ENCODE measurements around the gene KIF19. TPM values are rescaled to one million over a fixed set of nuclear protein-coding genes. Genes with fewer than 3 reads are reported as not detected.

KIF19 gene
- total RNA-seq, 1 donor from 2014 or later = 80.8 TPM

- H3K9me3 Mint-ChIP-seq (ENCODE audit: unreplicated experiment) = peaks cover 16% of the 10 kb centered on the region
- H3K36me3 Mint-ChIP-seq (ENCODE audit: unreplicated experiment) = peaks cover 5% of the 10 kb centered on the region
- peaks cover 27% of the 10 kb centered on the region for H3K27me3 Mint-ChIP-seq (ENCODE audit: unreplicated experiment)
- TF ChIP-seq, protein P1, sequence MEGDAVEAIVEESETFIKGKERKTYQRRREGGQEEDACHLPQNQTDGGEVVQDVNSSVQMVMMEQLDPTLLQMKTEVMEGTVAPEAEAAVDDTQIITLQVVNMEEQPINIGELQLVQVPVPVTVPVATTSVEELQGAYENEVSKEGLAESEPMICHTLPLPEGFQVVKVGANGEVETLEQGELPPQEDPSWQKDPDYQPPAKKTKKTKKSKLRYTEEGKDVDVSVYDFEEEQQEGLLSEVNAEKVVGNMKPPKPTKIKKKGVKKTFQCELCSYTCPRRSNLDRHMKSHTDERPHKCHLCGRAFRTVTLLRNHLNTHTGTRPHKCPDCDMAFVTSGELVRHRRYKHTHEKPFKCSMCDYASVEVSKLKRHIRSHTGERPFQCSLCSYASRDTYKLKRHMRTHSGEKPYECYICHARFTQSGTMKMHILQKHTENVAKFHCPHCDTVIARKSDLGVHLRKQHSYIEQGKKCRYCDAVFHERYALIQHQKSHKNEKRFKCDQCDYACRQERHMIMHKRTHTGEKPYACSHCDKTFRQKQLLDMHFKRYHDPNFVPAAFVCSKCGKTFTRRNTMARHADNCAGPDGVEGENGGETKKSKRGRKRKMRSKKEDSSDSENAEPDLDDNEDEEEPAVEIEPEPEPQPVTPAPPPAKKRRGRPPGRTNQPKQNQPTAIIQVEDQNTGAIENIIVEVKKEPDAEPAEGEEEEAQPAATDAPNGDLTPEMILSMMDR (IDR thresholded peaks at IDR 0.05; ENCODE audit: partially characterized antibody, unreplicated experiment) = no peak
- DNase-seq = no peak
- H3K4me3 Mint-ChIP-seq (ENCODE audit: unreplicated experiment) = no peak overlapping the region
- H3K4me1 Mint-ChIP-seq (ENCODE audit: low read depth, unreplicated experiment) = peaks cover 10% of the 10 kb centered on the region
- no peak overlapping the region for H3K27ac Mint-ChIP-seq (ENCODE audit: unreplicated experiment)
Measured at GRCh38 chr17:74350486-74350885, 24.5 kb downstream of the KIF19 start.

DNA sequence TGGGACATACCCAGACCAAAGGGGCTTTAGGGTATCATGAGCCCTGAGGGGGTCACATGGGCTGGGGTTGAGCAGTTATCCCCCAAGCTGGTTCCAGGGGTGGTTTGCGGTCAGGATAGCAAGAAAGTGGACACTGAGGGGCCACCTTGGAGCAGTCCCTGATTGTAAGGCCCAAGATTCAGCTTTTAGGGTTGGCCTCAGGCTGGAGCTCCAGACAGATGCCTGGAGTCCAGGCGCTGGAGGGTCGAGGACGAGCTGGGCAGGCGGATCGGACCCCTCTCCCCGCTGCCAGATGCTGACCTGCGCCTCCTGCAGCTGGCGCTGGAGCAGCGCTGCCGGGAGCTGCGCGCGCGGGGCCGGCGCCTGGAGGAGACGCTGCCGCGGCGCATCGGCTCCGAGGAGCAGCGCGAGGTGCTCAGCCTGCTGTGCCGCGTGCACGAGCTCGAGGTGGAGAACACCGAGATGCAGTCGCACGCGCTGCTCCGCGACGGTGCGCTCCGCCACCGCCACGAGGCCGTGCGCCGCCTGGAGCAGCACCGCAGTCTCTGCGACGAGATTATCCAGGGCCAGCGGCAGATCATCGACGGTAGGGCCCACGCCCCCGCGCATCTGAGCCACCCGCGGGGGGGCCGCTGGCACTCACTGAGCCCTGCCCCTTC lies 25.7 kb downstream of the KIF19 start:
- peak; percentile 40 for DNase-seq
- Mint-ChIP-seq H3K36me3 (ENCODE audit: unreplicated experiment) (peaks cover 5% of the 10 kb centered on the region), H3K27ac (ENCODE audit: unreplicated experiment) (no peak overlapping the region), H3K4me3 (ENCODE audit: unreplicated experiment) (no peak overlapping the region), H3K27me3 (ENCODE audit: unreplicated experiment) (peaks cover 24% of the 10 kb centered on the region), H3K9me3 (ENCODE audit: unreplicated experiment) (peaks cover 20% of the 10 kb centered on the region), H3K4me1 (ENCODE audit: low read depth, unreplicated experiment) (peaks cover 9% of the 10 kb centered on the region)
- TF ChIP-seq, protein P1 (IDR thresholded peaks at IDR 0.05; ENCODE audit: partially characterized antibody, unreplicated experiment) = peak; percentile 19

DNA sequence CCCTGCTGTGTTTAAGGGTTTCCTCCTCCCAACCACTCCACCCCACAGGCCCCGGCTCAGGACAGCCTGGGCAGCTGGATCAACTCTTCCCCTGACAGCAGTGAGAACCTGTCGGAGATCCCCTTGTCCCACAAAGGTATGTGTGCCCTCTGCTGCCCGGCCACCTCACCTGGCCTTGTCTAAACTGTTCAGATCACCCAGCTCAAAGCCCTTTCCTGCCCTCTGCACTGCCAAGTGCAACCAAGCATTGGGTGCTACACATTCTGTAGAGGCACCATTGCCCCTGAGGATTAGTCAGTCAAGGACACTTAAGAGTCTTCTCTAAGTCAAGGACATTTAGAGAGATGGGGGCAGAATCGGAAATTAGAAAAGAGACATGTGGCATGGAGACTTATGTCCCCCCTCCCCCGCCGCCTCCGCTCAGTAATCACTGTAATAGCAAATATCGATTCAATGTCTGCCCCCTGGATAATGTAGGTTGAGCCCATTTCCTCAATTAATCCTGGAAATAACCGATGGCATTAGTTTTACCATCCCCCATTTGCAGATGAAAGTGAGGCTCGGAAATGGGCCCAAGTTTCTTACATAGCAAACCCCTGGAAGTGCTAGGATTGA lies 27.5 kb downstream of the KIF19 start:
- TF ChIP-seq, protein P1 (IDR thresholded peaks at IDR 0.05; ENCODE audit: partially characterized antibody, unreplicated experiment) = peak; percentile 4
- H3K27ac Mint-ChIP-seq (ENCODE audit: unreplicated experiment) = peak overlapping the region; percentile 55
- H3K9me3 Mint-ChIP-seq (ENCODE audit: unreplicated experiment) = peaks cover 22% of the 10 kb centered on the region
- peaks cover 26% of the 10 kb centered on the region for H3K27me3 Mint-ChIP-seq (ENCODE audit: unreplicated experiment)
- peak; percentile 10 for DNase-seq
- H3K4me1 Mint-ChIP-seq (ENCODE audit: low read depth, unreplicated experiment) = peaks cover 11% of the 10 kb centered on the region
- H3K36me3 Mint-ChIP-seq (ENCODE audit: unreplicated experiment) = peaks cover 2% of the 10 kb centered on the region
- H3K4me3 Mint-ChIP-seq (ENCODE audit: unreplicated experiment) = no peak overlapping the region

- H3K4me3 Mint-ChIP-seq (ENCODE audit: unreplicated experiment) = no peak overlapping the region
- H3K9me3 Mint-ChIP-seq (ENCODE audit: unreplicated experiment) = peaks cover 25% of the 10 kb centered on the region
- peaks cover 5% of the 10 kb centered on the region for H3K36me3 Mint-ChIP-seq (ENCODE audit: unreplicated experiment)
- peak overlapping the region; percentile 55 for H3K27ac Mint-ChIP-seq (ENCODE audit: unreplicated experiment)
- peaks cover 26% of the 10 kb centered on the region for H3K27me3 Mint-ChIP-seq (ENCODE audit: unreplicated experiment)
- TF ChIP-seq, protein P1 (IDR thresholded peaks at IDR 0.05; ENCODE audit: partially characterized antibody, unreplicated experiment) = peak; percentile 46
- DNase-seq = peak; percentile 80
- peaks cover 13% of the 10 kb centered on the region for H3K4me1 Mint-ChIP-seq (ENCODE audit: low read depth, unreplicated experiment)
Measured at GRCh38 chr17:74354123-74354522, 28.1 kb downstream of the KIF19 start.

DNA sequence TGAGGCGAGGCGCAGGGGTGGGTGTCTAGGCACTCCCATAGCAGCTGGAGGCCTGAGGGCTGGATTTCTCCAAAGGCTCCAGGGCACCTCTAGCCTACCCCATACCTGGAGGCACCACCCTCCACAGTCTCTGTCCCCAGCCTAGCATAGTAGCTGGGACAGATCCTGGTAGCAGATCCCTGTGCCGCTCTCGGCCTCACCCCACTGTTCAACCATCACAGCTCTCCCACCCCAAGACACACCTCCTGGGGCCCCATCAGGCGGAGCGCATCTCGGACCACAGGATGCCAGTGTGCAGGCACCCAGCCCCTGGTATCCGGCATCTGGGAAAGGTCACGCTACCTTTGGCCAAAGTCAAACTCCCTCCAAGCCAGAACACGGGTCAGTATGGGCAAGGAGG lies 28.5 kb downstream of the KIF19 start:
- TF ChIP-seq, protein P1 (IDR thresholded peaks at IDR 0.05; ENCODE audit: partially characterized antibody, unreplicated experiment) = no peak
- peak; percentile 19 for DNase-seq
- peak overlapping the region; percentile 80 for H3K27ac Mint-ChIP-seq (ENCODE audit: unreplicated experiment)
- no peak overlapping the region for H3K4me3 Mint-ChIP-seq (ENCODE audit: unreplicated experiment)
- peaks cover 13% of the 10 kb centered on the region for H3K4me1 Mint-ChIP-seq (ENCODE audit: low read depth, unreplicated experiment)
- peaks cover 5% of the 10 kb centered on the region for H3K36me3 Mint-ChIP-seq (ENCODE audit: unreplicated experiment)
- H3K9me3 Mint-ChIP-seq (ENCODE audit: unreplicated experiment) = peaks cover 25% of the 10 kb centered on the region
- H3K27me3 Mint-ChIP-seq (ENCODE audit: unreplicated experiment) = peaks cover 26% of the 10 kb centered on the region

Data from glutamatergic neuron (in vitro differentiated cells).